ENCODE data around the gene MIF4GD. TPM values are rescaled to one million over a fixed set of nuclear protein-coding genes. Genes with fewer than 3 reads are reported as not detected.

MIF4GD gene
- total and polyA plus RNA-seq, 2 donors (not counting 1 experiment from before 2014, with no cell fraction given) = 41.5 to 87.4 TPM

GRCh38 chr17:75317671-75318070 lies 46.6 kb upstream of the MIF4GD start:
- no peaks in the 10 kb centered on the region for H3K27me3 ChIP-seq (replicated peaks in 1 of 4; ENCODE audit: control extremely low read depth in 1 of 4, control insufficient read depth in 3 of 4, insufficient read depth in 4 of 4, low read length in 3 of 4)
- intact Hi-C loops (cut with micrococcal nuclease) = no loop called here
- Mint-ChIP-seq H3K9me3 (ENCODE audit: insufficient read depth) (no peaks in the 10 kb centered on the region), H3K4me1 (peaks cover 60% of the 10 kb centered on the region), H3K27me3 (no peaks in the 10 kb centered on the region), H3K4me3 (no peak overlapping the region), H3K27ac (peak overlapping the region; percentile 81)
- no peak for ATAC-seq (ENCODE audit: low read depth)
- no peak overlapping the region for H3K4me2 ChIP-seq (replicated peaks; ENCODE audit: low read depth, low read length, poor library complexity, severe bottlenecking)
- 82% methylated on average over 8 of the region's 11 CpGs for WGBS (ENCODE audit: insufficient coverage)
- TF ChIP-seq EZH2 (IDR thresholded peaks at IDR 0.05; ENCODE audit: borderline replicate concordance, insufficient read depth, low read depth, low read length, poor library complexity, severe bottlenecking) (no peak), CTCF (IDR thresholded peaks at IDR 0.05) (no peak)
- H3K36me3 ChIP-seq (replicated peaks in 1 of 2; ENCODE audit: control extremely low read depth in 1 of 2, control insufficient read depth in 1 of 2, extremely low read depth in 1 of 2, insufficient read depth in 2 of 2, low read length in 1 of 2) = peaks cover 14 to 43% of the 10 kb centered on the region in 2 experiments
- H2AFZ ChIP-seq (ENCODE audit: insufficient read depth, low read depth, low read length, poor library complexity, severe bottlenecking) = no peak overlapping the region
- ChIA-PET POLR2A (interaction anchor here (0.6 to 3.8 kb wide), 5 partner anchors 9 to 89 kb away, joined by 3 to 33 read pairs (median 14); partner anchors contain the start of gene SLC25A19), CTCF (interaction anchor here (0.6 to 15.8 kb wide), 6 partner anchors 9 to 204 kb away, joined by 3 to 264 read pairs (median 8); no protein-coding TSS in a partner anchor)
- H3K79me2 ChIP-seq (ENCODE audit: control insufficient read depth, insufficient read depth, low read length) = peaks cover 85% of the 10 kb centered on the region
- no peaks in the 10 kb centered on the region for H4K20me1 ChIP-seq (ENCODE audit: control insufficient read depth, insufficient read depth, low read length, poor library complexity, severe bottlenecking)
- no peak overlapping the region for H3K9ac ChIP-seq (ENCODE audit: low read length)
- peak; percentile 13 for DNase-seq
- H3K4me1 ChIP-seq (ENCODE audit: control insufficient read depth in 2 of 2, insufficient read depth in 2 of 2, low read length in 2 of 2) = peaks cover 21 to 67% of the 10 kb centered on the region in 2 donors
- H3K9me3 ChIP-seq (ENCODE audit: control extremely low read depth in 1 of 3, control insufficient read depth in 2 of 3, insufficient read depth in 1 of 3, low read length in 2 of 3) = no peaks in the 10 kb centered on the region
- peak overlapping the region in 1 of 2 donors; percentile 81 for H3K27ac ChIP-seq (ENCODE audit: low read length in 2 of 2)
- no peak overlapping the region for H3K4me3 ChIP-seq (ENCODE audit: control extremely low read depth in 1 of 5, extremely low read depth in 1 of 5, insufficient read depth in 1 of 5, low read depth in 2 of 5, low read length in 4 of 5)

GRCh38 chr17:75316253-75316652 lies 45.2 kb upstream of the MIF4GD start:
- no peak overlapping the region for H2AFZ ChIP-seq (ENCODE audit: insufficient read depth, low read depth, low read length, poor library complexity, severe bottlenecking)
- Mint-ChIP-seq H3K27me3 (no peaks in the 10 kb centered on the region), H3K27ac (peak overlapping the region; percentile 89), H3K9me3 (ENCODE audit: insufficient read depth) (no peaks in the 10 kb centered on the region), H3K4me1 (peaks cover 63% of the 10 kb centered on the region), H3K4me3 (peak overlapping the region; percentile 29)
- H3K79me2 ChIP-seq (ENCODE audit: control insufficient read depth, insufficient read depth, low read length) = peaks cover 83% of the 10 kb centered on the region
- H3K9me3 ChIP-seq (ENCODE audit: control extremely low read depth in 1 of 3, control insufficient read depth in 2 of 3, insufficient read depth in 1 of 3, low read length in 2 of 3) = no peaks in the 10 kb centered on the region
- peaks cover 9 to 33% of the 10 kb centered on the region in 2 experiments for H3K36me3 ChIP-seq (replicated peaks in 1 of 2; ENCODE audit: control extremely low read depth in 1 of 2, control insufficient read depth in 1 of 2, extremely low read depth in 1 of 2, insufficient read depth in 2 of 2, low read length in 1 of 2)
- intact Hi-C loops (cut with micrococcal nuclease) = no loop called here
- H3K4me3 ChIP-seq (ENCODE audit: control extremely low read depth in 1 of 5, extremely low read depth in 1 of 5, insufficient read depth in 1 of 5, low read depth in 2 of 5, low read length in 4 of 5) = no peak overlapping the region
- WGBS (ENCODE audit: insufficient coverage) = 93% methylated on average over 2 of the region's 5 CpGs
- POLR2A ChIA-PET = interaction anchor here (0.7 to 3.8 kb wide), 5 partner anchors 19 to 96 kb away, joined by 5 to 33 read pairs (median 14); partner anchors contain the start of gene SLC25A19
- H4K20me1 ChIP-seq (ENCODE audit: control insufficient read depth, insufficient read depth, low read length, poor library complexity, severe bottlenecking) = no peaks in the 10 kb centered on the region
- CTCF ChIA-PET = interaction anchor here (0.8 to 15.8 kb wide), 9 partner anchors 9 to 97 kb away, joined by 3 to 264 read pairs (median 7); partner anchors contain the start of gene SLC25A19
- no peaks in the 10 kb centered on the region for H3K27me3 ChIP-seq (replicated peaks in 1 of 4; ENCODE audit: control extremely low read depth in 1 of 4, control insufficient read depth in 3 of 4, insufficient read depth in 4 of 4, low read length in 3 of 4)
- no peak overlapping the region for H3K9ac ChIP-seq (ENCODE audit: low read length)
- TF ChIP-seq EZH2 (IDR thresholded peaks at IDR 0.05; ENCODE audit: borderline replicate concordance, insufficient read depth, low read depth, low read length, poor library complexity, severe bottlenecking) = no peak
- peaks cover 31 to 78% of the 10 kb centered on the region in 2 donors for H3K4me1 ChIP-seq (ENCODE audit: control insufficient read depth in 2 of 2, insufficient read depth in 2 of 2, low read length in 2 of 2)
- DNase-seq = no peak
- no peak for ATAC-seq (ENCODE audit: low read depth)
- no peak overlapping the region for H3K4me2 ChIP-seq (replicated peaks; ENCODE audit: low read depth, low read length, poor library complexity, severe bottlenecking)
- H3K27ac ChIP-seq (ENCODE audit: low read length in 2 of 2) = peak overlapping the region; percentile 18 to 81

All from B cell (primary cell).